SK-N-SH treated with all-trans-retinoic acid at 6 μM for 48 hours (cell line): ENCODE data around the gene HEXIM2.

Source experiments
- ATAC-seq: fragments of 200-7000 bp; cut with Tn5 transposase; 3 replicates; pipeline ENCODE4 v1.9.1; 2020; ENCODE audit warnings: mild to moderate bottlenecking, moderate library complexity
- ARNTL ChIP-seq: fragments of 450-650 bp; formaldehyde crosslinking; IDR thresholded peaks from 2 replicates; pipeline ENCODE4 v1.5.0; 2020; ENCODE audit warnings: low read depth, mild to moderate bottlenecking, moderate library complexity, borderline replicate concordance
- BACH2 ChIP-seq: fragments of 250-450 bp; sonication (Bioruptor Pico); IDR thresholded peaks from 2 replicates; pipeline ENCODE4 v1.9.0; 2021; ENCODE audit warnings: mild to moderate bottlenecking, borderline replicate concordance
- CSDC2 ChIP-seq: fragments of 250-450 bp; sonication (Bioruptor Pico); IDR thresholded peaks from 2 replicates; pipeline ENCODE4 v1.5.0; 2020; ENCODE audit warnings: mild to moderate bottlenecking, moderate library complexity
- CSRNP3 ChIP-seq: fragments of 250-450 bp; sonication (Bioruptor Pico); IDR thresholded peaks from 2 replicates; pipeline ENCODE4 v1.5.1; 2021; ENCODE audit warnings: mild to moderate bottlenecking, moderate library complexity
- GLIS3 ChIP-seq: fragments of 250-450 bp; sonication (Bioruptor Pico); IDR thresholded peaks from 2 replicates; pipeline ENCODE4 v1.5.0; 2020; ENCODE audit warnings: mild to moderate bottlenecking, moderate library complexity
- ISL1 ChIP-seq: fragments of 250-450 bp; sonication (Bioruptor Pico); IDR thresholded peaks from 2 replicates; pipeline ENCODE4 v2.1.2; 2022; ENCODE audit warnings: mild to moderate bottlenecking, moderate library complexity
- OSR1 ChIP-seq: fragments of 250-450 bp; sonication (Bioruptor Pico); IDR thresholded peaks from 2 replicates; pipeline ENCODE4 v1.8.0; 2022; ENCODE audit warnings: moderate library complexity, mild to moderate bottlenecking, inconsistent platforms
- PPARA ChIP-seq: fragments of 250-450 bp; sonication (Bioruptor Pico); IDR thresholded peaks from 2 replicates; pipeline ENCODE4 v1.5.0; 2020; ENCODE audit warnings: mild to moderate bottlenecking, borderline replicate concordance
- RARB ChIP-seq: fragments of 250-450 bp; sonication (Bioruptor Pico); IDR thresholded peaks from 2 replicates; pipeline ENCODE4 v1.8.0; 2021; ENCODE audit warnings: mild to moderate bottlenecking, moderate library complexity
- TCF4 ChIP-seq: fragments of 250-450 bp; sonication (Bioruptor Pico); IDR thresholded peaks from 2 replicates; pipeline ENCODE4 v1.8.0; 2021; ENCODE audit warnings: mild to moderate bottlenecking, moderate library complexity, borderline replicate concordance
- TSHZ2 ChIP-seq: fragments of 250-450 bp; sonication (Bioruptor Pico); IDR thresholded peaks from 2 replicates; pipeline ENCODE4 v1.5.0; 2020; ENCODE audit warnings: mild to moderate bottlenecking, moderate library complexity
- ZC3H10 ChIP-seq: fragments of 250-450 bp; sonication (Bioruptor Pico); IDR thresholded peaks from 2 replicates; pipeline ENCODE4 v1.5.1; 2021; ENCODE audit warnings: mild to moderate bottlenecking, moderate library complexity
- ZFP3 ChIP-seq: fragments of 250-450 bp; sonication (Bioruptor Pico); IDR thresholded peaks from 2 replicates; pipeline ENCODE4 v1.5.0; 2020; ENCODE audit warnings: mild to moderate bottlenecking, moderate library complexity
- ZFP30 ChIP-seq: fragments of 450-650 bp; formaldehyde crosslinking; IDR thresholded peaks from 2 replicates; pipeline ENCODE4 v1.5.0; 2022; ENCODE audit warnings: mild to moderate bottlenecking, moderate library complexity
- ZNF565 ChIP-seq: fragments of 450-650 bp; formaldehyde crosslinking; conservative IDR thresholded peaks from 2 replicates; pipeline ENCODE4 v1.5.0; 2020; ENCODE audit warnings: low read depth, mild to moderate bottlenecking, moderate library complexity
- ZNF70 ChIP-seq: fragments of 450-650 bp; formaldehyde crosslinking; IDR thresholded peaks from 2 replicates; pipeline ENCODE4 v1.5.0; 2020; ENCODE audit warnings: mild to moderate bottlenecking, moderate library complexity
- ZNF8 ChIP-seq: fragments of 450-650 bp; formaldehyde crosslinking; IDR thresholded peaks from 2 replicates; pipeline ENCODE4 v1.5.0; 2020; ENCODE audit warnings: mild to moderate bottlenecking, moderate library complexity
- TF ChIP-seq, protein P1 (sequence below): fragments of 250-450 bp; sonication (Bioruptor Pico); IDR thresholded peaks from 2 replicates; pipeline ENCODE4 v1.8.0; 2020; ENCODE audit warnings: mild to moderate bottlenecking, moderate library complexity, borderline replicate concordance
- TF ChIP-seq, protein P2 (sequence below): fragments of 250-450 bp; sonication (Bioruptor Pico); IDR thresholded peaks from 2 replicates; pipeline ENCODE4 v1.8.0; 2021; ENCODE audit warnings: low read depth, mild to moderate bottlenecking, moderate library complexity, borderline replicate concordance

Gene HEXIM2

GRCh38 chr17:45149669-45150664 lies 11.7 kb upstream of the HEXIM2 start (continued):
- TF ChIP-seq TSHZ2 (CRISPR knock-in tag) (no peak), ZC3H10 (CRISPR knock-in tag) (no peak)

GRCh38 chr17:45150911-45151809 lies 10.5 kb upstream of the HEXIM2 start:
- TF ChIP-seq, protein P1, sequence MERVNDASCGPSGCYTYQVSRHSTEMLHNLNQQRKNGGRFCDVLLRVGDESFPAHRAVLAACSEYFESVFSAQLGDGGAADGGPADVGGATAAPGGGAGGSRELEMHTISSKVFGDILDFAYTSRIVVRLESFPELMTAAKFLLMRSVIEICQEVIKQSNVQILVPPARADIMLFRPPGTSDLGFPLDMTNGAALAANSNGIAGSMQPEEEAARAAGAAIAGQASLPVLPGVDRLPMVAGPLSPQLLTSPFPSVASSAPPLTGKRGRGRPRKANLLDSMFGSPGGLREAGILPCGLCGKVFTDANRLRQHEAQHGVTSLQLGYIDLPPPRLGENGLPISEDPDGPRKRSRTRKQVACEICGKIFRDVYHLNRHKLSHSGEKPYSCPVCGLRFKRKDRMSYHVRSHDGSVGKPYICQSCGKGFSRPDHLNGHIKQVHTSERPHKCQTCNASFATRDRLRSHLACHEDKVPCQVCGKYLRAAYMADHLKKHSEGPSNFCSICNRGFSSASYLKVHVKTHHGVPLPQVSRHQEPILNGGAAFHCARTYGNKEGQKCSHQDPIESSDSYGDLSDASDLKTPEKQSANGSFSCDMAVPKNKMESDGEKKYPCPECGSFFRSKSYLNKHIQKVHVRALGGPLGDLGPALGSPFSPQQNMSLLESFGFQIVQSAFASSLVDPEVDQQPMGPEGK = no peak
- TF ChIP-seq, protein P2, sequence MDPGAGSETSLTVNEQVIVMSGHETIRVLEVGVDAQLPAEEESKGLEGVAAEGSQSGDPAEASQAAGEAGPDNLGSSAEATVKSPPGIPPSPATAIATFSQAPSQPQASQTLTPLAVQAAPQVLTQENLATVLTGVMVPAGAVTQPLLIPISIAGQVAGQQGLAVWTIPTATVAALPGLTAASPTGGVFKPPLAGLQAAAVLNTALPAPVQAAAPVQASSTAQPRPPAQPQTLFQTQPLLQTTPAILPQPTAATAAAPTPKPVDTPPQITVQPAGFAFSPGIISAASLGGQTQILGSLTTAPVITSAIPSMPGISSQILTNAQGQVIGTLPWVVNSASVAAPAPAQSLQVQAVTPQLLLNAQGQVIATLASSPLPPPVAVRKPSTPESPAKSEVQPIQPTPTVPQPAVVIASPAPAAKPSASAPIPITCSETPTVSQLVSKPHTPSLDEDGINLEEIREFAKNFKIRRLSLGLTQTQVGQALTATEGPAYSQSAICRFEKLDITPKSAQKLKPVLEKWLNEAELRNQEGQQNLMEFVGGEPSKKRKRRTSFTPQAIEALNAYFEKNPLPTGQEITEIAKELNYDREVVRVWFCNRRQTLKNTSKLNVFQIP (CRISPR knock-in tag) = no peak
- no peak for TF ChIP-seq GLIS3 (CRISPR knock-in tag)
- TF ChIP-seq TSHZ2 (CRISPR knock-in tag) = no peak
- TF ChIP-seq RARB = no peak
- TF ChIP-seq CSDC2 (CRISPR knock-in tag) = no peak
- no peak for TF ChIP-seq ZFP3 (CRISPR knock-in tag)
- TF ChIP-seq ZNF565 (CRISPR knock-in tag) = no peak
- no peak for TF ChIP-seq BACH2 (CRISPR knock-in tag)
- TF ChIP-seq TCF4 (CRISPR knock-in tag) = no peak
- TF ChIP-seq CSRNP3 (CRISPR knock-in tag) = no peak
- no peak for TF ChIP-seq ZNF8
- TF ChIP-seq PPARA (CRISPR knock-in tag) = no peak
- no peak for TF ChIP-seq OSR1 (CRISPR knock-in tag)
- no peak for TF ChIP-seq ZNF70 (CRISPR knock-in tag)
- ATAC-seq = no peak

DNA sequence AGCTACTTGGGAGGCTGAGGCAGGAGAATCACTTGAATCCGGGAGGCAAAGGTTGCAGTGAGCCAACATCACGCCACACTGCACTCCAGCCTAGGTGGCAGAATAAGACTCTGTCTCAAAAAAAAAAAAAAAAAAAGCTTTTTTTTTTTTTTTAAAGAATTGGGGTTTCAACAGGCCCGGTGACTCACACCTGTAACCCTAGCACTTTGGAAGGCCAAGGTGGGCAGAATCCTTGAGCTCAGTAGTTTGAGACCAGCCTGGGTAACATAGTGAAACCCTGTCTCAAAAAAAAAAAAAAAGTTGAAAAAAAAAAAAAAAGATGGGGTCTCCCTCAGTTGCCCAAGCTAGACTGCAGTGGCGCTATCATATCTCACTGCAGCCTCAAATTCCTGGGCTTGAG lies 6.6 kb upstream of the HEXIM2 start:
- no peak for ATAC-seq
- no peak for TF ChIP-seq ZFP30 (CRISPR knock-in tag)
- no peak for TF ChIP-seq ARNTL (CRISPR knock-in tag)
- no peak for TF ChIP-seq OSR1 (CRISPR knock-in tag)
- TF ChIP-seq ZC3H10 (CRISPR knock-in tag) = no peak
- no peak for TF ChIP-seq CSRNP3 (CRISPR knock-in tag)
- TF ChIP-seq ISL1 (CRISPR knock-in tag) = no peak
- TF ChIP-seq, protein P1 = no peak
